HL-60/S4 treated with retinoic acid at 250 ng/mL for 4 days and 3 days (cell line): Measurements from ENCODE around the gene KCP.

ENCODE experiments used
- in situ Hi-C: fragments of 300-500 bp; cut with MboI; formaldehyde crosslinking; loops from 2 replicates; pipeline ENCODE4 v1.7.0; 2022; ENCODE audit warnings: low sequenced_read_pairs

KCP gene

GRCh38 chr7:128939075-128939860, 28.8 kb upstream of the KCP start:
- in situ Hi-C loops = no loop called here

- in situ Hi-C loops = no loop called here
Measured at GRCh38 chr7:128938544-128939074, 28.1 kb upstream of the KCP start.

GRCh38 chr7:128937647-128938543, 27.4 kb upstream of the KCP start, which contains the start of gene IRF5:
Gene IRF5, plus strand, starts transcription at chr7:128937927. Its CDS starts 4,155 bp downstream, at chr7:128942082.
- in situ Hi-C loops = no loop called here

- in situ Hi-C loops = no loop called here
Measured at GRCh38 chr7:128937271-128937646, 26.8 kb upstream of the KCP start.

GRCh38 chr7:128936798-128937197, 26.3 kb upstream of the KCP start:
- in situ Hi-C loops = no loop called here

- in situ Hi-C loops = no loop called here
Measured at GRCh38 chr7:128935342-128935730, 24.8 kb upstream of the KCP start.

- in situ Hi-C loops = no loop called here
Measured at GRCh38 chr7:128934361-128935341, 24.1 kb upstream of the KCP start.

GRCh38 chr7:128933180-128933891, 22.8 kb upstream of the KCP start:
- in situ Hi-C loops = no loop called here

- in situ Hi-C loops = no loop called here
Measured at GRCh38 chr7:128932862-128933179, 22.3 kb upstream of the KCP start.

- in situ Hi-C loops = no loop called here
Measured at GRCh38 chr7:128931965-128932861, 21.7 kb upstream of the KCP start.

GRCh38 chr7:128931190-128931798, 20.8 kb upstream of the KCP start:
- in situ Hi-C loops = no loop called here

GRCh38 chr7:128928882-128929788, 18.6 kb upstream of the KCP start:
- in situ Hi-C loops = no loop called here

GRCh38 chr7:128928159-128928813, 17.8 kb upstream of the KCP start:
- in situ Hi-C loops = no loop called here

GRCh38 chr7:128924707-128925588, 14.4 kb upstream of the KCP start:
- in situ Hi-C loops = no loop called here

- in situ Hi-C loops = no loop called here
Measured at GRCh38 chr7:128923411-128923800, 12.9 kb upstream of the KCP start.
